Tibial artery (tissue), 4 donors: ENCODE data around the gene KIF5A.

Source experiments
- DNase-seq, 2 donors: peaks; one replicate each; pipeline ENCODE4 v3.0.0-alpha.2; 2019
- H3K27ac ChIP-seq, 2 donors: fragments of 200-600 bp; sonication (generic) in 1 of 2; 1 replicate in 1 of 2; 2 replicates in 1 of 2; pipeline ENCODE4 v1.5.1; 2018 to 2019; ENCODE audit warnings: mild to moderate bottlenecking in 1 of 2
- H3K27me3 ChIP-seq, 2 donors: fragments of 200-600 bp; sonication (generic) in 1 of 2; one replicate each; pipeline versions ENCODE4 v1.5.1 to v1.6.0; 2016 to 2019
- H3K36me3 ChIP-seq, 3 donors: fragments of 200-600 bp; sonication (generic) in 2 of 3; one replicate each; pipeline ENCODE4 v1.5.1; 2016 to 2019; ENCODE audit warnings: mild to moderate bottlenecking in 2 of 3
- H3K4me1 ChIP-seq, 4 donors: fragments of 200-600 bp; sonication (generic) in 2 of 4; 1 replicate in 3 of 4; 2 replicates in 1 of 4; pipeline ENCODE4 v1.5.1; 2016 to 2019
- H3K4me3 ChIP-seq, 2 donors: fragments of 200-600 bp; sonication (generic) in 1 of 2; 1 replicate in 1 of 2; 2 replicates in 1 of 2; pipeline ENCODE4 v1.5.1; 2018 to 2019; ENCODE audit warnings: mild to moderate bottlenecking in 2 of 2
- H3K9me3 ChIP-seq, 3 donors: fragments of 200-600 bp; sonication (generic) in 1 of 3; one replicate each; pipeline ENCODE4 v1.5.1; 2016 to 2019
- CTCF ChIP-seq, 2 experiments: fragments of 200-600 bp in 1 of 2; fragments of 450-650 bp in 1 of 2; IDR thresholded peaks; one replicate each; pipeline ENCODE4 v1.5.1; 2017 to 2019; ENCODE audit warnings: antibody characterized with exemption in 2 of 2, mild to moderate bottlenecking in 1 of 2, moderate library complexity in 1 of 2
- intact Hi-C: fragments of 100-400 bp; cut with DNase I; formaldehyde crosslinking; loops from one replicate; pipeline ENCODE4 v1.15.0; 2023; ENCODE audit warnings: low total_unique reads

KIF5A gene

GRCh38 chr12:57529831-57530230 lies 20.0 kb upstream of the KIF5A start:
- peaks cover 0 to 14% (median 13%) of the 10 kb centered on the region in 4 donors for H3K4me1 ChIP-seq
- H3K27ac ChIP-seq: no peak overlapping the region
- H3K9me3 ChIP-seq: no peaks in the 10 kb centered on the region
- no peak for TF ChIP-seq CTCF (IDR thresholded peaks at IDR 0.05)
- peaks cover 97 to 100% (median 100%) of the 10 kb centered on the region in 3 donors for H3K36me3 ChIP-seq
- no peaks in the 10 kb centered on the region for H3K27me3 ChIP-seq
- DNase-seq: no peak
- no peak overlapping the region for H3K4me3 ChIP-seq
- intact Hi-C loops: loop anchor here (10.0 kb wide), 1 partner anchor 85 kb away; the partner anchor contains the start of gene ARHGEF25

- H3K27ac ChIP-seq: no peak overlapping the region
- no peaks in the 10 kb centered on the region for H3K9me3 ChIP-seq
- H3K4me3 ChIP-seq: no peak overlapping the region
- no peak for TF ChIP-seq CTCF (IDR thresholded peaks at IDR 0.05)
- intact Hi-C loops: no loop called here
- H3K4me1 ChIP-seq: peaks cover 0 to 7% (median 5%) of the 10 kb centered on the region in 4 donors
- peaks cover 96 to 100% (median 100%) of the 10 kb centered on the region in 3 donors for H3K36me3 ChIP-seq
- DNase-seq: no peak
- H3K27me3 ChIP-seq: no peaks in the 10 kb centered on the region
Measured at GRCh38 chr12:57530396-57531142, 19.3 kb upstream of the KIF5A start.

GRCh38 chr12:57531836-57532235 lies 18.0 kb upstream of the KIF5A start:
- no peak for TF ChIP-seq CTCF (IDR thresholded peaks at IDR 0.05)
- Histone ChIP-seq H3K36me3 (peaks cover 84 to 98% (median 92%) of the 10 kb centered on the region in 3 donors), H3K27ac (no peak overlapping the region), H3K4me3 (no peak overlapping the region), H3K4me1 (no peaks in the 10 kb centered on the region), H3K27me3 (no peaks in the 10 kb centered on the region), H3K9me3 (no peaks in the 10 kb centered on the region)
- intact Hi-C loops: no loop called here
- no peak for DNase-seq

GRCh38 chr12:57533108-57533507 lies 16.7 kb upstream of the KIF5A start:
- TF ChIP-seq CTCF (IDR thresholded peaks at IDR 0.05): no peak
- peaks cover 72 to 96% (median 82%) of the 10 kb centered on the region in 3 donors for H3K36me3 ChIP-seq
- no peak overlapping the region for H3K4me3 ChIP-seq
- intact Hi-C loops: no loop called here
- no peaks in the 10 kb centered on the region for H3K27me3 ChIP-seq
- no peaks in the 10 kb centered on the region for H3K9me3 ChIP-seq
- H3K4me1 ChIP-seq: no peaks in the 10 kb centered on the region
- no peak for DNase-seq
- H3K27ac ChIP-seq: no peak overlapping the region

GRCh38 chr12:57534250-57534649 lies 15.6 kb upstream of the KIF5A start:
- Histone ChIP-seq H3K4me1 (no peaks in the 10 kb centered on the region), H3K9me3 (no peaks in the 10 kb centered on the region), H3K4me3 (no peak overlapping the region), H3K27me3 (no peaks in the 10 kb centered on the region), H3K27ac (no peak overlapping the region), H3K36me3 (peaks cover 62 to 96% (median 81%) of the 10 kb centered on the region in 3 donors)
- TF ChIP-seq CTCF (IDR thresholded peaks at IDR 0.05): no peak
- intact Hi-C loops: no loop called here
- no peak for DNase-seq
